HepG2 (cell line): Measurements from ENCODE around the gene NDUFAF3. TPM values are rescaled to one million over a fixed set of nuclear protein-coding genes. Genes with fewer than 3 reads are reported as not detected.

Experiments used
- CCDC6 ChIP-seq: sonication (generic); formaldehyde crosslinking; IDR thresholded peaks from 2 replicates; pipeline ENCODE4 v1.8.1; 2022; ENCODE audit warnings: mild to moderate bottlenecking, missing genetic modification reagents, moderate library complexity
- EZH2 ChIP-seq: conservative IDR thresholded peaks from 2 replicates; pipeline ENCODE4 v1.6.1; 2012; ENCODE audit warnings: mild to moderate bottlenecking, low read depth, low read length, moderate library complexity
- GABPA ChIP-seq, 2 experiments: IDR thresholded peaks; 2 replicates each; pipeline ENCODE4 v1.6.1; 2011 to 2016; ENCODE audit warnings: low read depth in 2 of 2, low read length in 1 of 2, missing biosample characterization in 1 of 2, missing genetic modification characterization in 1 of 2
- MIER2 ChIP-seq: IDR thresholded peaks from 2 replicates; pipeline ENCODE4 v1.6.1; 2016; ENCODE audit warnings: missing biosample characterization, missing genetic modification reagents
- RBM39 ChIP-seq: fragments of 200-400 bp; formaldehyde crosslinking; IDR thresholded peaks from one replicate; pipeline ENCODE4 v1.6.1; 2018; ENCODE audit warnings: antibody characterized with exemption, mild to moderate bottlenecking, low read depth, low read length; ENCODE audit not compliant: poor library complexity, severe bottlenecking
- ZFYVE20 ChIP-seq: sonication (generic); formaldehyde crosslinking; IDR thresholded peaks from 2 replicates; pipeline ENCODE4 v1.8.0; 2023; ENCODE audit warnings: low read depth, mild to moderate bottlenecking, moderate library complexity, missing genetic modification reagents, borderline replicate concordance
- ZNF318 ChIP-seq: sonication (generic); formaldehyde crosslinking; IDR thresholded peaks from 2 replicates; pipeline ENCODE4 v1.4.0; 2020; ENCODE audit warnings: mild to moderate bottlenecking, missing genetic modification reagents
- ZNF503 ChIP-seq: sonication (generic); formaldehyde crosslinking; IDR thresholded peaks from 2 replicates; pipeline ENCODE4 v1.4.0; 2020; ENCODE audit warnings: missing genetic modification reagents
- ZNF781 ChIP-seq: sonication (generic); formaldehyde crosslinking; IDR thresholded peaks from 2 replicates; pipeline ENCODE4 v1.5.1; 2020; ENCODE audit warnings: borderline replicate concordance, mild to moderate bottlenecking, missing genetic modification reagents; ENCODE audit errors: not compliant biosample characterization
- polyA plus RNA-seq, 8 experiments: library from polyadenylated mRNA; depleted of rRNA in 3 of 8; stranded (reverse) in 7 of 8; unstranded in 1 of 8; fragments of >200 nt; fragmentation: Illumina TruSeq in 4 of 8; extraction: Trizol in 4 of 8; gene quantifications; 2 replicates each; pipeline versions ENCODE4 v1.2.1 to v1.2.3, GENCODE V29; 2011 to 2016; ENCODE audit warnings: low read depth in 4 of 8, missing spikeins in 1 of 8, mixed read lengths in 1 of 8; ENCODE audit not compliant: insufficient read depth in 1 of 8
- total RNA-seq, 5 experiments: library from RNA; depleted of rRNA; stranded (reverse); fragments of >200 nt; fragmentation: Illumina TruSeq; extraction: Trizol; gene quantifications; 2 replicates each; pipeline ENCODE4 v1.2.3, GENCODE V29; 2016; ENCODE audit warnings: low read depth in 1 of 5
- TF ChIP-seq, protein P1 (sequence below): IDR thresholded peaks from 2 replicates; pipeline ENCODE4 v1.6.1; 2012; ENCODE audit warnings: low read depth, low read length, improper control_type of control experiment

The NDUFAF3 gene
- total and polyA plus RNA-seq, 2 of the 13 experiments (the other 11 are each of a cell fraction or from before 2014, with no cell fraction given): 39.0 to 50.0 TPM

GRCh38 chr3:49021813-49022687, at the start of gene NDUFAF3 (continued):
- no peak for TF ChIP-seq ZNF318 (CRISPR knock-in tag)
- peak; percentile 56; the same call in 1 of the 2 replicates for TF ChIP-seq ZNF503 (CRISPR knock-in tag)
- TF ChIP-seq CCDC6 (CRISPR knock-in tag): 0 out of 2 replicates have a peak, but pooled peaks have one; percentile 10
- TF ChIP-seq EZH2: no peak
- TF ChIP-seq, protein P1, sequence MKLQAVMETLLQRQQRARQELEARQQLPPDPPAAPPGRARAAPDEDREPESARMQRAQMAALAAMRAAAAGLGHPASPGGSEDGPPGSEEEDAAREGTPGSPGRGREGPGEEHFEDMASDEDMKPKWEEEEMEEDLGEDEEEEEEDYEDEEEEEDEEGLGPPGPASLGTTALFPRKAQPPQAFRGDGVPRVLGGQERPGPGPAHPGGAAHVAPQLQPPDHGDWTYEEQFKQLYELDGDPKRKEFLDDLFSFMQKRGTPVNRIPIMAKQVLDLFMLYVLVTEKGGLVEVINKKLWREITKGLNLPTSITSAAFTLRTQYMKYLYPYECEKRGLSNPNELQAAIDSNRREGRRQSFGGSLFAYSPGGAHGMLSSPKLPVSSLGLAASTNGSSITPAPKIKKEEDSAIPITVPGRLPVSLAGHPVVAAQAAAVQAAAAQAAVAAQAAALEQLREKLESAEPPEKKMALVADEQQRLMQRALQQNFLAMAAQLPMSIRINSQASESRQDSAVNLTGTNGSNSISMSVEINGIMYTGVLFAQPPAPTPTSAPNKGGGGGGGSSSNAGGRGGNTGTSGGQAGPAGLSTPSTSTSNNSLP: no peak
- no peak for TF ChIP-seq ZFYVE20 (CRISPR knock-in tag)
- TF ChIP-seq ZNF781 (CRISPR knock-in tag): no peak
- TF ChIP-seq RBM39: peak; percentile 75
- no peak for TF ChIP-seq MIER2
- TF ChIP-seq GABPA (IDR thresholded peaks at IDR 0.05; ENCODE audit: low read depth, low read length): no peak
- peak; percentile 55 for TF ChIP-seq GABPA (CRISPR knock-in tag; IDR thresholded peaks at IDR 0.05; ENCODE audit: low read depth)
